WI38 (cell line): Measurements from ENCODE around the gene GRID1.

Experiments used
- H3K4me3 ChIP-seq: 2 replicates; pipeline ENCODE4 v1.5.1; 2011; ENCODE audit warnings: low read depth, mild to moderate bottlenecking, control low read depth, low read length
- CTCF ChIP-seq: IDR thresholded peaks from 2 replicates; pipeline ENCODE4 v1.5.1; 2012; ENCODE audit warnings: low read depth, mild to moderate bottlenecking, control low read depth, low read length

GRID1 gene

GRCh38 chr10:86264481-86265231 lies 101.9 kb downstream of the GRID1 start:
- no peak for TF ChIP-seq CTCF

GRCh38 chr10:86263907-86264306 lies 102.7 kb downstream of the GRID1 start:
- TF ChIP-seq CTCF, result no peak
- H3K4me3 ChIP-seq, result no peak overlapping the region

More at GRCh38 chr10:86264481-86265231, 101.9 kb downstream of the GRID1 start:
- H3K4me3 ChIP-seq, result no peak overlapping the region

DNA sequence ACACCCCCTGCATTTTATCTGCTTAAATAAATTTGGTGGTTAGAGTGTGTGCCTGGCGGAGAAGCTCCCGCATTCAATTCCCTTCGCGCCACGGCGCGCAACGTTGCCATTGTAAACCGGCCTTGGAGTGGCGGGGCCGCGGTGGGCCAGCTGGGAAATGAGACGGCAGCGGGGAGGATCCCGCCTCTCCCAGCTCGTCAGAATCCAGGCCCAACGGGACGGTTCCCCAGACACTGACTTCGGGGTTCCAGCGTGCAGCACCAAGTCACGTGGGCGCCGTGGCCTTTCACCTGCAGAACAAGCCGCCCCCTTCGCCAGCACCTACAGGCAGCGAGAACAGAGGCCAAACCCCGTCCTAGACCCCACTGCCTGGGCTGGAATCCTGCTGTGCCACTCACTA lies 103.4 kb downstream of the GRID1 start:
- TF ChIP-seq CTCF, result no peak
- no peak overlapping the region for H3K4me3 ChIP-seq

- no peak for TF ChIP-seq CTCF
- H3K4me3 ChIP-seq, result no peak overlapping the region
Measured at GRCh38 chr10:86262688-86263181, 103.9 kb downstream of the GRID1 start.

DNA sequence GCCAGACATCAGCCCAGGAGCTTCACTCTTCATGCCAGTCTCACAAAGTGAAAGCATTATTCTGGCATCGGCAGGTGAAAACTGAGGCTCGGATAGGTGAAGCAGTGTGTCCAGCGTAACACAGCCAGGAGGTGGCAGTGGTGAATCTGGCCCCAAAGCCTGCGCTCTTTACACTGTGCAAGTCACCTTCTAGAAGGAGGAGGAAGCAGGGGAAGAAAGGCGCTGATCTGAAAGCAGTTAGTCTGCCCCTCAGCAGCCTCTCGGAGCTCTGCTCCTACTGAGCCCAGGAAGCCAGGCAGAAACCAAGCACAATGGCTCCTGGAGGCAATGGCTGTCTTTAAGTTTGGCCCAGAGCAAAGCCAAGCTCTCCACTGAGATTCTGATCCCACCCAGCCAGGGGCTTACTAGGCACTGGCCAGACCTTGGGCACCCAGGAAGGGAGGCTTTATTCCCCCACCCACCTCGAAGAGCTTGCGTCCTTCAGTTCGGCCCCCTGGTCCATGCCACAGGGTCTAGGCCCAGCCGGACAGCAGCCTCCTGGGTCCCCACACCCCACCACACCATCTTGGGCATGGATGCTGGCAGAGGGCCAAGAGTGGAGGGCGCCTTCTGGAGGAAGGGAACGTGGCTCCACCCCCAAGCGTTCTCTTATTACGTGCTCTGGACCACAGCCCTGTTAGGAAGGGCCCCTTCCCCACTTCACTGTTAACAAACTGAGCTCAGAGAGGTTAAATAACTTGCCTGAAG lies 104.5 kb downstream of the GRID1 start:
- no peak overlapping the region for H3K4me3 ChIP-seq
- no peak for TF ChIP-seq CTCF

GRCh38 chr10:86261470-86261869 lies 105.1 kb downstream of the GRID1 start:
- TF ChIP-seq CTCF, result no peak
- no peak overlapping the region for H3K4me3 ChIP-seq

- H3K4me3 ChIP-seq, result no peak overlapping the region
- TF ChIP-seq CTCF, result no peak
Measured at GRCh38 chr10:86260564-86260963, 106.0 kb downstream of the GRID1 start.
